Iris pigment epithelial cell (primary cell): Measurements from ENCODE around the gene ATG9B.
"Not testable (repeated sequence)": the region's sequence is repeated elsewhere in the genome, so short reads cannot be mapped to it uniquely, and the experiment has no call there.

ENCODE experiments used
- DNase-seq: peaks from one replicate; pipeline ENCODE4 v3.0.0-alpha.2; 2011; ENCODE audit warnings: low read depth

The ATG9B gene

GRCh38 chr7:151015967-151016366 lies 8.3 kb downstream of the ATG9B start:
- no peak for DNase-seq

- no peak for DNase-seq
Observed at GRCh38 chr7:151014950-151015349, 9.3 kb downstream of the ATG9B start.

- peak; percentile 54 for DNase-seq
Observed at GRCh38 chr7:151013733-151014497, 10.4 kb downstream of the ATG9B start.

- no peak for DNase-seq
Observed at GRCh38 chr7:151013356-151013732, 10.9 kb downstream of the ATG9B start.

- no peak for DNase-seq
Observed at GRCh38 chr7:151012911-151013347, 11.4 kb downstream of the ATG9B start.

- no peak for DNase-seq
Observed at GRCh38 chr7:151012031-151012692, 12.1 kb downstream of the ATG9B start.

GRCh38 chr7:151011616-151012015 lies 12.7 kb downstream of the ATG9B start:
- DNase-seq, result not testable (repeated sequence)

- no peak for DNase-seq
Observed at GRCh38 chr7:151011097-151011409, 13.2 kb downstream of the ATG9B start.

- DNase-seq, result no peak
Observed at GRCh38 chr7:151010307-151011096, 13.8 kb downstream of the ATG9B start.

GRCh38 chr7:151010037-151010306 lies 14.3 kb downstream of the ATG9B start:
- DNase-seq, result no peak

- no peak for DNase-seq
Observed at GRCh38 chr7:151009327-151010036, 14.8 kb downstream of the ATG9B start.

- no peak for DNase-seq
Observed at GRCh38 chr7:151008511-151009323, 15.6 kb downstream of the ATG9B start.

GRCh38 chr7:151008143-151008510 lies 16.2 kb downstream of the ATG9B start:
- no peak for DNase-seq

GRCh38 chr7:151007469-151007898 lies 16.8 kb downstream of the ATG9B start:
- no peak for DNase-seq

- DNase-seq, result no peak
Observed at GRCh38 chr7:151006590-151007300, 17.5 kb downstream of the ATG9B start.

GRCh38 chr7:151005566-151005965 lies 18.7 kb downstream of the ATG9B start:
- DNase-seq, result no peak

- DNase-seq, result no peak
Observed at GRCh38 chr7:151003572-151003971, 20.7 kb downstream of the ATG9B start.

GRCh38 chr7:151001546-151001945 lies 22.7 kb downstream of the ATG9B start:
- DNase-seq, result no peak

- no peak for DNase-seq
Observed at GRCh38 chr7:151000897-151001495, 23.3 kb downstream of the ATG9B start.

GRCh38 chr7:150999497-151000230 lies 24.6 kb downstream of the ATG9B start:
- no peak for DNase-seq
